RPMI8226 (cell line): ENCODE data around the gene YY1AP1.
A peak's percentile ranks its signal among the peaks of the same experiment; 100 is the strongest.
"Not testable (repeated sequence)": the region's sequence is repeated elsewhere in the genome, so short reads cannot be mapped to it uniquely, and the experiment has no call there.

Source experiments
- DNase-seq: peaks from one replicate; pipeline ENCODE4 v3.0.0-alpha.2; 2015

YY1AP1 gene, protein sequence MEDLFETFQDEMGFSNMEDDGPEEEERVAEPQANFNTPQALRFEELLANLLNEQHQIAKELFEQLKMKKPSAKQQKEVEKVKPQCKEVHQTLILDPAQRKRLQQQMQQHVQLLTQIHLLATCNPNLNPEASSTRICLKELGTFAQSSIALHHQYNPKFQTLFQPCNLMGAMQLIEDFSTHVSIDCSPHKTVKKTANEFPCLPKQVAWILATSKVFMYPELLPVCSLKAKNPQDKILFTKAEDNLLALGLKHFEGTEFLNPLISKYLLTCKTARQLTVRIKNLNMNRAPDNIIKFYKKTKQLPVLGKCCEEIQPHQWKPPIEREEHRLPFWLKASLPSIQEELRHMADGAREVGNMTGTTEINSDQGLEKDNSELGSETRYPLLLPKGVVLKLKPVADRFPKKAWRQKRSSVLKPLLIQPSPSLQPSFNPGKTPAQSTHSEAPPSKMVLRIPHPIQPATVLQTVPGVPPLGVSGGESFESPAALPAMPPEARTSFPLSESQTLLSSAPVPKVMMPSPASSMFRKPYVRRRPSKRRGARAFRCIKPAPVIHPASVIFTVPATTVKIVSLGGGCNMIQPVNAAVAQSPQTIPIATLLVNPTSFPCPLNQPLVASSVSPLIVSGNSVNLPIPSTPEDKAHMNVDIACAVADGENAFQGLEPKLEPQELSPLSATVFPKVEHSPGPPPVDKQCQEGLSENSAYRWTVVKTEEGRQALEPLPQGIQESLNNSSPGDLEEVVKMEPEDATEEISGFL

DNA sequence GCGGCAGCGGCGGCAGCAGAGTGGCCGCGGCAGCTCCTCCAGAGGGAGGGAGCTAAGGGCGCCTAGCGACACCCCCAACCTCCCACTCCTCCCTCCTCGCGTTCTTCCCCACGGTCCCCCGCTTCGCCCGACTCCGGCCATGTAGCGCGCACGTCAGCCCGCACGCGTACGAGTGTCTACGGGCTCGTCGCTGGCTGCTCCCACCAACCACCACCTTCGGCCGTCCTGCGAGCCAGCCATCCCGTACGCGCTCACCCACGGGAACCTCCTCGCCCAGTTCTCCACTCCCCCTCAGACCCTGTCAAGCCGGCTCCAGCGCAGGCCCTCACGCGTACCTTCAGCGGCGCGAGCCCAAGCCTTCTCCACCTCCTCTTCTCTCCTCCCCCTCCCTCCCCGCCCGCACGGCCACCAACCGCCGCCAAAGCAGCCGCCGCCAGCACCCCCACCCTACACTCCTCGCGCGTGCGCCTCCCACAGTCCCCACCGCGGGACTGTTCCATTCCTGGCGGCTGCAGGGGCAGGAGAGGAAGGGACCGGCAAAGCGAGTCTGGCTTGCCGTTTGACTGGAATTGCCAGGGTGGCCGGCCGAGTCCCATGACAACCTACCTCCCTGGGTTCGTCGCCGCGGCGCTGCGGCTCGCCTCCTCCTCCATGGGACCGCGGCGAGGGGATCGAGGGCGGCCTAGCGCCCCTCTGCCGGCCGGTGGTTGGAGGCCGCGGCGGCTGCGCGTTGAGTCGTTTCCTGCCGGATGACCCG lies at the start of gene YY1AP1:
TSS of gene YY1AP1 (minus strand) at position 451 of the 757 bp plus-strand sequence. CDS start 8,338 bp downstream, outside the sequence.
- DNase-seq = peak; percentile 97

DNA sequence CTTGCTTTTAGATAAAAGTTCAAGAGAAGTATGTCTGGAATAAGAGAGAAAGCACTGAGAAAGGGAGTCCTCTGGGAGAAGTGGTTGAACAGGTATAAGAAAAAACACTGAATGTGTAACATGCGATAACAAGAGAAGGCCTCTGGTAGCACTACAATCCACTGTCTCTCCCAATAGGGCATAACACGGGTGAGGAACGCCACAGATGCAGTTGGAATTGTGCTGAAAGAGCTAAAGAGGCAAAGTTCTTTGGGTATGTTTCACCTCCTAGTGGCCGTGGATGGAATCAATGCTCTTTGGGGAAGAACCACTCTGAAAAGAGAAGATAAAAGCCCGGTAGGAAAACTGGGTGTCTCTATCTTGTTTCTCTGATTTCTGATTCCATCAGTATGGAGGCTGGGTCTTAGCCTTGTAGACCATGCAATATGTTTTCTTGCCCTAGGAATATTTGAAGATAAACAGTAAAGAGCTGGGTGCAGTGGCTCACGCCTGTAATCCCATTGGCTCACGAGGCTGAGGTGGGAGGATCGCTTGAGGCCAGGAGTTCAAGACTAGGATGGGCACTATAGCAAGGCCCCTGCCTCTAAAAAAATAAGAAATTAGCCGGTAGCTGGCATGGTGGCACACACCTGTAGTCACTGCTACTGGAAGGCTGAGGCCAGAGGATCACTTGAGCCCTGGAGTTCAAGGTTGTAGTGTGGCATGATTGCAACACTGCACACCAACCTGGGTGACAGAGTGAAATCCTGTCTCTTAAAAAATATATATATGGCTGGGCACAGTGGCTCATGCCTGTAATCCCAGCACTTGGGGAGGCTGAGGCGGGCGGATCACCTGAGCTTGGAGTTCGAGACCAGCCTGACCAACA lies 40.7 kb upstream of the YY1AP1 start:
- DNase-seq = peak; percentile 65

DNA sequence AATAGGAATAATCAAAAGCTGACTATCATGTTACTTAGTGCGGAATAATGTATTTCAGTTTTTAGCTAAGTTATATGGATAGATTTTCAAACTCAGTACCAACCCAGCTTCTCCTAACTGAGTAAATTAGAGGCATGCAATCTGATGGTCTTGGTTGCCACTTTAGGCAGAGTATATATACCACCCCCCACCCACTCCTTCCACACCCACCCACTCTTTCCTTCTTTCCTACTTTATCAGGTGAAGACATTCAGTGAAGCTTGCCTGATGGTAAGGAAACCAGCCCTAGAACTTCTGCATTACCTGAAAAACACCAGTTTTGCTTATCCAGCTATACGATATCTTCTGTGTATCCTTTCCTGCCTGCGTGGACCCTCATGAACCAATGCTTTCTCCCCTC lies 36.6 kb upstream of the YY1AP1 start:
- DNase-seq = no peak

DNA sequence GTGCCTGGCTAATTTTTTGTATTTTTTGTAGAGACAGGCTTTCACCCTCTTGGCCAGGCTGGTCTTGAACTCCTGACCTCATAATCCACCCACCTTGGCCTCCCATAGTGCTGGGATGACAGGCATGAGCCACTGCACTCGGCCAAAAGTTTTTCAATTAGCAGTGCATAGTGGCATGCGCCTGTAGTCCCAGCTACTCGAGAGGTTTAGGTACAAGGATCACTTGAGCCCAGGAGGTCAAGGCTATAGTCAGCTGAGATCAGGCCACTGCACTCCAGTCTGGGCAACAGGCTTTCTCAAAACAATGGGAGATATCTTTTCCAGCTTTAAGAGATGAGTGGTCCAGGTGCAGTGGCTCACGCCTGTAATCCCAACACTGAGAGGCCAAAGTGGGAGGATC lies 31.1 kb upstream of the YY1AP1 start:
- no peak for DNase-seq

DNA sequence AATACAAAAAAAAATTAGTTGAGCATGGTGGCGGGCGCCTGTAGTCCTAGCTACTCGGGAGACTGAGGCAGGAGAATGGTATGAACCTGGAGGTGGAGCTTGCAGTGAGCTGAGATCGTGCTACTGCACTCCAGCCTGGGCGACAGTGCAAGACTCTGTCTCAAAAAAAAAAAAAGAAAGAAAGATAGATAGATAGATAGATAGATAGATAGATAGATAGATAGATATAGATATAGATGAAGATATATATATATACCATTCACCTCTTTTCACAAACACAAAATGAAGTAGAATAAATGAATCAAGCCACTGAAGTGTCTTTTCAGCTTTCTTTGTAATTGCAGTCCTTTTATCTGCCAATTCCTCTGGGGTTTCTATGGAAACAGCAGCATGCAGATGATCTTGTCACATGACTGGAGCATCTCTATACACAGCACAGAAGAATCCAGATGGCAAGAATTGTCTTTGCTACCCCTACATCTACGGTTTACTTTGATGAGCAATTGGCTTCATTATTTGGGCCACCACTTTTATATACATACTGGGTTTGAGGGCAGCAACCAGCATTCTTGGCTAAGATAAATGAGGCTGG lies 30.0 kb upstream of the YY1AP1 start:
- not testable (repeated sequence) for DNase-seq

DNA sequence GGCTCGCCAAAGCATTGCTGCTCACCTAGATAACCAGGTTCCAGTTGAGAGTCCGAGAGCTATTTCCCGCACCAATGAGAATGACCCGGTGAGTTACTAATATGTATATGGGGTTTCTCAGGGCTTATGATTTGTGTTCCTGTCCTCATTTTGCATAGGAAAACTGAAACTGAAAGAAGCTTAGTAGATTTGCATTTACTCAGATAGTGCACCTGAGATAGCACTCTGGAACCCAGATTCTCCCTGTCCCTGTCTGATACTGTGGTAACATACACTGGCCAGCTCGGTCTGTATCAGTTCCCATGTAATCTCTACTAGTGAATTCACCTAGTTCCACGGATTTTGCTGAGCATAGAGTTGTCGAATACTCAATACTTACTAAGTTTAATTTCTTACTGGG lies 28.5 kb upstream of the YY1AP1 start:
- peak; percentile 30 for DNase-seq

DNA sequence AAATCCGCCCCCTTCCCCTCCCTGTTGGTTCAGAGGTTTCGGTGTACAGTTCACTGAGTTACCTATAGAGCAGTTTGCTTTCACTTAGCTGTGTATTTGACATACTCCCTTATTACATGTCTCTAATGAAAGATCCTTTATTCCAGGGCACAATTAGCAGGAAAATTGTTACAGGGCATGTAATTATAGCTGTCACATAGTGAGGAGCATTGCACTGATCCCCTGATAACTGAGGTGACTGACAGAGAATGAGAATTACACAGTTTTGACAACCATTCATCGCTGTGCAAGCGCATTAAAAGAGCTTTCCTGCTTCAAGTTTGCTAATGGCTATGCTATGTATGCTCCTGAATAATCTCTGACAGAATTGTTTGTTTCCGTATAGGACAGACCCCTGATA lies 27.2 kb upstream of the YY1AP1 start:
- DNase-seq = no peak

DNA sequence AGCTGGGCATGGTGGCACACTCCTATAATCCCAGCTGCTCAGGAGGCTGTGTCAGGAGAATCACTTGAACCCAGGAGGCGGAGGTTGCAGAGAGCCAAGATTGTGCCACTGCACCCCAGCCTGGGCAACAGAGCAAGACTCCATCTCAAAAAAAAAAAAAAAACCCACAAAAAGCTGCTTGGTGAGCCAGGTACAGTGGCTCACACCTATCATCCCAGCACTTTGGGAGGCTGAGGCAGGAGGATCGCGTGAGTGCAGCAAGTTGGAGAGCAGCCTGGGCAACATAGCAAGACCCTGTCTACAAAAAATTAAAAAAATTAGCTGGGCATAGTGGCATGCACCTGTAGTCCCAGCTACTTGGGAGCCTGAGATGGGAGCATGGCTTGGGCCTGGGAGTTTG lies 26.5 kb upstream of the YY1AP1 start:
- DNase-seq = not testable (repeated sequence)

DNA sequence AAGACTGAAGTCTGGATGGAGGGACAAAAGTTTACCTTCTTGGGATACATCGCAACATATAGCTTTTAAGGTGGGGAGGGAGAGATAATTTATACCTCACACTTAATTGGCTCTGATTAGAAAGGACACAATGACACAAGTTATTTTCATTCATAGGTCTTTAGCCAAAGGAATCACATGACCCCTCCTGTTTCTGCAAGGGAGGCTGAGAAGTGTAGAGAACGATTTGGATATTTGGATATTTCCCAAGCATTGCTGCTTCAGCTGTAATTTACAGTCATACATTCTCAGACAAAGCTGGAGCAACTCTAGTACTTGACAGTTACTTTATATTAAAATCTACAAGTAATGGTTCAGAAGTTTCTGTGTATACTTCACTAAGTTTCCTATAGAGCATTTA lies 24.5 kb upstream of the YY1AP1 start:
- no peak for DNase-seq

DNA sequence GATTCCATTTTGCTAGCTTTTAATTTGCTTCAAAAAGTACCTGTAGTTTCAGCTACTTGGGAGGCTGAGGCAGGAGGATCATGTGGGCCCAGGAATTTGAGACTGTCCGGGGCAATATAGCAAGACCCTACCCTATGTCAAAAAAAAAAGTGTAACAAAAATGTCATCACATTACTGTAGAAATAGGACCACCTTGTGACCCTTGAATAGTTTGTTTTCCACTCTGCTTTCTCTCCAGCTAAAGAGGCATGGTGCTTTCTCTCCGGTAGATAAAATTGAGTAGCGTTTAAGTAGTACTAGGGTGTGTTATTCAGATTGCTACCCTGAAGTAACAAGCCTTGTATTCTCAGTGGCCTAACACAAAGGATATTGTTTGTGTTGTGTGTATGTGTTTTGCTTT lies 24.1 kb upstream of the YY1AP1 start:
- peak; percentile 12 for DNase-seq

DNA sequence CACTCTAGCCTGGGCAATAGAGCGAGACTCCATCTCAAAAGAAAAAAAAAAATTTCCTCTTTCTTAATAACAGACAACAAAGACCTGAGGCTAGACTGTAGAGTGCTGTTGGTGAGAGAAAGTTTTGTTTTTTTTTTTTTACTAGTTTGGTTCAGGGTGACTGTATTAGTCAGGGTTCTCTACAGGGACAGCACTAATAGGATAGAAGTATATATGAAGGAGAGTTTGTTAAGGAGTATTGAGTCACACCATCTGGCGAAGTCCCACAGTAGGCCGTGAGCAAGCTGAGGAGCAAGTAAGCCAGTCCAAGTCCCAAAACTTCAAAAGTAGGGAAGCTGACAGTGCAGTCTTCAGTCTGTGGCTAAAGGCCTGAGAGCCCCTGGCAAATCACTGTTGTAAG lies 22.9 kb upstream of the YY1AP1 start:
- DNase-seq = not testable (repeated sequence)

DNA sequence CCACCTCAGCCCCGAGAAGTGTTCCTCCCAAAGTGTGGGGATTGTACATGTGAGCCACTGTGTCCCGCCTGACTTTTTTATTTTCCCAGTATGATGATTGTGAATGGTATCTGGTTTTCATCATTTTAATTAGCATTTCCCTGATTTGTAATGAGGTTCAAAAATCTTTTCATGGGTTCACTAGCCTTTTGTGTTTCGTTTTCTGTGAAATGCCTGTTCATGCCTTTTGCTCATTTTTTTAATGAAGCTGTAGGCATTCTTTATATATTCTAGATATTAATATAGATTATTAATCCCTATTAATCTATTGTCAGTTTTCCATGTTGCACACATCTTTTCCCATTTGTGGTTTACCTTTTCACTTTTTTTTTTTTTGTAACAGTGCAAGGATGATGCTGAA lies 20.8 kb upstream of the YY1AP1 start:
- no peak for DNase-seq

DNA sequence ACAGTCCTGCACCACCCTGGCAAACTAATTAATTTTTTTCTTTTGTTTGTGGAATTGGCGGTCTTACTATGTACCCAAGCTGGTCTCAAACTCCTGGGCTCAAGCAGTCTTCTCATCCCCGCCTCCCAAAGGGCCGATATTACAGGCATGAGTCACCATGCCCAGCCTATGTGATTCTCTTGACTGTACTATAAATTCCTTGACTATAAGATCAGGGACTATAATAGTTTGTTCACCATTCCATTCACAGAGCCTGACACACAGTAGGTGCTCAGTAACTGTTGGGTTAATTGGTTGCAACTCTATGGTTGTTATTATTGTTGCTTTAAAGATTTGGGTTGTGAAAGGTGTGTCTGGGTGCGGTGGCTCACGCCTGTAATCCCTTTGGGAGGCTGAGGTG lies 17.6 kb upstream of the YY1AP1 start:
- no peak for DNase-seq

DNA sequence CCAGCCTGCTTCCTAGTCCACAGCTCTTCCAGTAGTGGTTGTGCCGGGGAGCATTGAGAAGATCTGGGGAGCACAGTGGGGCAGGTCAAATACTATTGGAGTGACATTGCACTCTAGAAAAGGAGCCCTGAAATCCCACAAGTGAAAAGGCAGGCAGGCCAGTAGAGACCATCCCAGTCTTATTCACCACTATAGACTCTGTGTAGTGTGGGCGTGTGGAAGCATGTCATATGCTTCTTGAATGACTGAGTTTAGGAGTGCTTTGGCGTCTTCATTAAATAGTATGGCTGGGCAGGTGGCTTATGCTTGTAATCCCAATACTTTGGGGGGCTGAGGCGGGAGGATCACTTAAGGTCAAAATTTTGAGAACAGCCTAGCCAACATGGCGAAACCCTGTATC lies 15.8 kb upstream of the YY1AP1 start:
- not testable (repeated sequence) for DNase-seq

DNA sequence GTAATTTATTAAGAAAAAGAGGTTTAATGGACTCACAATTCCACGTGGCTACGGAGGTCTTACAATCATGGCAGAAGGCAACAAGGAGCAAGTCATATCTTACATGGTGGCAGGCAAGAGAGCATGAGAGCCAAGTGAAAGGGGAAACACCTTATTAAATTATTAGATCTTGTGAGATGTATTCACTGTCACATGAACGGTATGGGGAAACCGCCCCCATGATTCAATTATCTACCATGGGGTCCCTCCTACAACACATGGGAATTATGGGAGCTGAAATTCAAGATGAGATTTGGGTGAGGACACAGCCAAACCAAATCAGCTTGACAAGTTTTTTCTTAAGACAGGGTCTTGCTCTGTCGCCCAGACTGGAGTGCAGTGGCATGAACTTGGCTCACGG lies 14.6 kb upstream of the YY1AP1 start:
- DNase-seq = no peak

DNA sequence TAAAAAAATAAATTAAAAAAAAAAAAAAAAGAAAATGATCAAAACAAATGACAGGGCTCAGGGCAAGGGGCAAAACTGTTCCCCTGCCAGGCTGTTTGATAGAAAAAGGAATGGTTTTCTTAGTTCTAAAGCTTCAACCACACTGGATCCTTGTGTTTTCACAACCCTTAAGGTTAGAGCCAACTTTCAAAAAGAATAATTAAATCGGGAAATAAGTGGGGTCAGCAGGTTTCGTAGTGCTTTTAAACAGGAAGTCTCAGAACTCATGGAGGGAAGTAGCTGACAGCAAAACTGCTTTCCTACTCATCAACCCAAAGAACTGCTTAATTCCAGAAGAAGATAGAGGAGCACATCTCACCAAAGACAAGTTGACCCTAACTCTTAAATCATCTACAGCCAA lies 13.1 kb upstream of the YY1AP1 start:
- peak; percentile 67 for DNase-seq

DNA sequence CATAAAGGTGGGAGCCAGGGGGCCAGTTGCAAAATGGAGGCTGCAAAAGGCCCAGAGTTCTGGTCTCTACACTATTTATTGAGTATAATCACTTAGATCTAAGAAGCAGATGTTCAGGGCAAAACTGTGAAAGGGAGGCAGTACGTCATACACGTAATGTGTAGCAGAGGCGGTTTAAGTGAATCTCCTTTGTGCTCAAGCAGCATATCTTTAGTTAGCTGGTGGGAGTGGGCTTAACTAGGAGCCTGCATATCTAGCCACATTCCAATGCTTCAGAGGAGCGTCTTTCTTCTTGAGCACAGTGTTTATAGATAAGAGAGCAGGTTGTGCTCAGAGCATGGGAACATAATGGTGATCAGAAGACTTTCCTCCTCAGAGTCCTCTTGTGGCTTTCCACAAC lies 10.5 kb upstream of the YY1AP1 start:
- not testable (repeated sequence) for DNase-seq

DNA sequence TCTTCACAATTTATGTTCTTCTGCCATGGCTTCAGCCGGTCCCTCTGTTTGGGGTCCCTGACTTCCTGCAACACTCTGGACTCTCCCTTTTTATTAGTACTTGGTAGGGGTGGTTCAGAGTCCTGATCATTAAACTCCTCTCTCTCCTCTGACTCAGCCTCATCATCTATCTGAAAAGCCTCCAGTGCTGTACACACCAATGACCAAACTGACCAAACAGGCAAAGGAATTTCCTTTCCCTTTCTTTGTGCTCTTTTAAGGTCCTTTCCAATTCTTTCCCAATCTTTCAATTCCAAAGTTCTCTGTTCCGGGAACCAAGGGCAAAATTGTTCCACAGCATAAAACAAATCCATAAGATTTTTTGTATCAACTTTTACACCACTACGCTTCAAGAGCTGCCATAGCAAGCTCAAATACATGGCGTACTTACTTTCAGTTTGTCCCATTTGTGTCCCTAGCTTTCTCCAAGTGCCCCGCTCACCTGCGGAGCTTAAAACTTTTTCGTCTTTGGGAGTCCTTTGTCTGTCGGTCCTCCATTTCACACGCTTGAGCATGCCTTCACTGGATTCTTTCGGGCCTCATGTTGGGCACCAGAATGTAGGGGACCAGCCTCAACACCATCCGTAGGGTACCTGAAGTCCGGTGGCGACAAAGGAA lies 9.9 kb upstream of the YY1AP1 start:
- DNase-seq = no peak

DNA sequence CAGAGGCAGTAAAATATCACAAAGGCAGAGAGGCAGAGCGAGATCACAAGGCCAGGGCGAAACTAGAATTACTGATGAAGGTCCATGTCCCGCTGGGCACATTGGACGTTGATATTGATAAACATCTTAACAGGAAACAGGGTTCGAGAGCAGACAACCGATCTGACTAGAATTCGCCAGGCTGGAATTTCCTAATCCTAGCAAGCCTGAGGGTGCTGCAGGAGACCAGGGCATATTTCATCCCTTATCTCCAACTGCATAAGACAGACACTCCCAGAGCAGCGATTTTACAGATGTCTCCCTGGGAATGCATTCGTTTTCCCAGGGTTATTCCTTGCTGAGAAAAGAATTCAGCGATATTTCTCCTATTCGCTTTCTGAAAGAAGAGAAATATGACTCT lies 9.0 kb upstream of the YY1AP1 start:
- not testable (repeated sequence) for DNase-seq

DNA sequence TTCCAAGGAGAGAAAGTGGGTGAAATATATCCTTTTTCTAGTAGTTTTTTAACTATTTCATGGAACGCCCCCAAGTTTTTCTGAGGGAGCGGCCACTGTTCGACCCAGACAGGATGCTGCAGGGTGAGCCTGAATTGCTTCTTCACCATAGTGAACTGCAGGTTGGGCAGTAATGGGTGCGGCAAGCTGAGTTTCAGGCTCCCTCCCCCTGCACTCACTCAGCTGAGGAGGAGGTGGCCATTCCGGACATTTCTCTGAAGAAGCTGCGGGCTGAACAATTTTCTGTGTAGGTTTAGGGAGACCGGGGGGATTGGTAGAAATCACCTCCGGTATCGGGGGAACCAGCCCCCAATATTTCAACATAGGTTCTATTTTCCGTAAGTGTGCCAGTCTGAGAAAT lies 8.5 kb upstream of the YY1AP1 start:
- DNase-seq = no peak

DNA sequence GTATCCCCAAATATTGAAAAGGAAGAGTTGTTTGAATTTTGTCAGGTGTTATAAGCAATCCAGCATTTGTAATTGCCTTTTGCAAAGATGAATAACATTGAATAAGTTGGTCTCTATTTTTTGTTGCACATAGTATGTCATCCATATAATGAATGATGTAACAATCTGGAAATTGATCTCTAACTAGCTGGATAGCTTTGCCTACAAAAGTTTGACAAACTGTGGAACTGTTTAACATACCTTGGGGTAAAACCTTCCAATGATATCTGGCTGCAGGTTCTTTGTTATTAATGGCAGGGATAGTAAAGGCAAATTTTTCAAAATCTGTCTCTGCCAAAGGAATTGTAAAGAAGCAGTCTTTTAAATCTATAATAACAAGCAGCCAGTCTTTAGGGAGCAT lies 8.0 kb upstream of the YY1AP1 start:
- no peak for DNase-seq

DNA sequence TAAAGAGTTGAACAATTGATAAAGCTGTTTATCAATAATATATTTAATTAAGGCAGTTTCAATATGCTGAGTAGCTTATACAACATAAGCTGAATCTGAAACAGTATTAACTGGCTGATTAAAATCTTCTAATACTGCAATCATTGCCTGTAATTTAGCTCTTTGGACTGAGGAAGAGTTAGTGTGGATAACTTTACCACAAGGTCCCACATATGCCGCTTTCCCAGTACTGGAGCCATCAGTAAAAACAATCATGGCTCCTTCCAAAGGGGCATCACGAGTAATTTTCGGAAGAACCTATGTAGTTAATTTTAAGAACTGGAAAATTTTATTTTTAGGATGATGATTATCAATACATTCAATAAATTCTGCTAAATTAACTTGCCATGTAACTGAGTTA lies 7.0 kb upstream of the YY1AP1 start:
- DNase-seq = no peak
